GM21717 (cell line): ENCODE measurements around the gene OTC.

Source experiments
- ATAC-seq: cut with Tn5 transposase; IDR thresholded peaks from one replicate; pipeline ENCODE4 v1.9.1; 2021; ENCODE audit warnings: mild to moderate bottlenecking, moderate library complexity; ENCODE audit not compliant: unreplicated experiment

Gene OTC

GRCh38 chrX:38352362-38352761 lies at the start of gene OTC:
TSS of gene OTC (plus strand) at chrX:38352604. CDS start at chrX:38352697, 93 bp downstream.
- no peak for ATAC-seq

- no peak for ATAC-seq
Observed at GRCh38 chrX:38304010-38304409, 48.4 kb upstream of the OTC start.

GRCh38 chrX:38305971-38306370 lies 46.4 kb upstream of the OTC start:
- no peak for ATAC-seq

GRCh38 chrX:38311743-38312142 lies 40.7 kb upstream of the OTC start:
- ATAC-seq, result no peak

GRCh38 chrX:38312436-38312835 lies 40.0 kb upstream of the OTC start:
- ATAC-seq, result no peak

- ATAC-seq, result no peak
Observed at GRCh38 chrX:38313190-38313589, 39.2 kb upstream of the OTC start.

GRCh38 chrX:38315186-38315585 lies 37.2 kb upstream of the OTC start:
- ATAC-seq, result no peak

- no peak for ATAC-seq
Observed at GRCh38 chrX:38318196-38318595, 34.2 kb upstream of the OTC start.

- no peak for ATAC-seq
Observed at GRCh38 chrX:38318606-38319005, 33.8 kb upstream of the OTC start.

- no peak for ATAC-seq
Observed at GRCh38 chrX:38320819-38321218, 31.6 kb upstream of the OTC start.

GRCh38 chrX:38326086-38326485 lies 26.3 kb upstream of the OTC start:
- ATAC-seq, result no peak

- peak; percentile 98 for ATAC-seq
Observed at GRCh38 chrX:38327007-38327774, 25.2 kb upstream of the OTC start, which contains the start of gene RPGR. TSS of gene RPGR (minus strand) at chrX:38327509. CDS start at chrX:38327367, 142 bp downstream.

- peak; percentile 7 for ATAC-seq
Observed at GRCh38 chrX:38327775-38328081, 24.7 kb upstream of the OTC start.

GRCh38 chrX:38332505-38332904 lies 19.9 kb upstream of the OTC start:
- peak; percentile 61 for ATAC-seq

GRCh38 chrX:38335382-38335781 lies 17.0 kb upstream of the OTC start:
- no peak for ATAC-seq

- ATAC-seq, result no peak
Observed at GRCh38 chrX:38336538-38337240, 15.7 kb upstream of the OTC start.

- no peak for ATAC-seq
Observed at GRCh38 chrX:38341442-38341841, 11.0 kb upstream of the OTC start.

- no peak for ATAC-seq
Observed at GRCh38 chrX:38342853-38343778, 9.3 kb upstream of the OTC start.

- ATAC-seq, result no peak
Observed at GRCh38 chrX:38346150-38346549, 6.3 kb upstream of the OTC start.

- ATAC-seq, result no peak
Observed at GRCh38 chrX:38347136-38347535, 5.3 kb upstream of the OTC start.

GRCh38 chrX:38351346-38351745 lies 1.1 kb upstream of the OTC start:
- no peak for ATAC-seq
